ENCODE results near the gene HEMK1.
A peak's percentile ranks its signal among the peaks of the same experiment; 100 is the strongest.

Gene HEMK1

DNA sequence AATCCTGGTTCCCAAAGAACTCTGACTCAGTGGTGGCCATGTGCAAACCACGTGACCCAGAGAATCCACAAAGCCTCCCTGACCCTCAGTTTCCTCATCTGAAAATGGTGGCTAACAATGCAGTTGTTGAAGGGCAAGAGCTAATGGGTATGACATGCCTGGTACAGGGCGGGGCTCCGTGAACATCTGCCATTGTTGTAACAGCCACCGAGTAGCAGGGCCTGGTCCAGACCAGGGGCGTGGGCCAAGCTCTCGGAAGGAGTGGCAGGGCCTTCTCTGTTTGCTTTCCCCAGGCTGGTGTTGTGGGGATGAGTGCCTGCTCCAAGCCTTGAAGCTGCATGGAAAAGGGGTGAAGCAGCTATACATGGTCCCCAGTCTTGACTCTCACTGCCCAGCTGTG, 61.1 kb downstream of the HEMK1 start:
- peak overlapping the region; percentile 86 for H3K27ac ChIP-seq
- no peak for DNase-seq (ENCODE audit: low read depth, low spot score)

GRCh38 chr3:50630877-50631276, 61.6 kb downstream of the HEMK1 start:
- DNase-seq (ENCODE audit: low read depth, low spot score), result no peak
- H3K27ac ChIP-seq, result peak overlapping the region; percentile 86

DNA sequence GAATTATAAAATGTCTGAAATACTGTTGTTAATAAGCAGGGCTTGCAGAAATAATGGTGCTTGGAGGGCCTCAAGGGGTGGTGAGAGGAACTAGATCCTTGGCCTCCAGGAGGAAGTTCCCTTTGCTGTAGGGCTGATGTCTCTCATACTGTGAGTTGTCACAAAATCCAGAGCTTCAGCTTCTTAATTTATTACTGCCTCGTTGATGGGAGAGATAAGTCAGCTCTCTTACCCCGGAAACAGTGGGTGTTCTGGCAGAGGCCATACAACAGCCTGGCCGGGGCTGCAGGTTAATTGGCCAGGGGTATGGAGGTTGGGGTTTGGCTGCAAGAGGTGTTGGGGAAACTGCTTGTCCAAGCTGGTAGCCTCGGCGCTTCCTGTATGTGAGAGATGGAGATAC, 63.1 kb downstream of the HEMK1 start:
- DNase-seq (ENCODE audit: low read depth, low spot score), result no peak
- H3K27ac ChIP-seq, result peak overlapping the region; percentile 86

GRCh38 chr3:50633230-50633790, 64.0 kb downstream of the HEMK1 start:
- H3K27ac ChIP-seq, result peak overlapping the region; percentile 9
- no peak for DNase-seq (ENCODE audit: low read depth, low spot score)

GRCh38 chr3:50635066-50635465, 65.7 kb downstream of the HEMK1 start:
- no peak for DNase-seq (ENCODE audit: low read depth, low spot score)

DNA sequence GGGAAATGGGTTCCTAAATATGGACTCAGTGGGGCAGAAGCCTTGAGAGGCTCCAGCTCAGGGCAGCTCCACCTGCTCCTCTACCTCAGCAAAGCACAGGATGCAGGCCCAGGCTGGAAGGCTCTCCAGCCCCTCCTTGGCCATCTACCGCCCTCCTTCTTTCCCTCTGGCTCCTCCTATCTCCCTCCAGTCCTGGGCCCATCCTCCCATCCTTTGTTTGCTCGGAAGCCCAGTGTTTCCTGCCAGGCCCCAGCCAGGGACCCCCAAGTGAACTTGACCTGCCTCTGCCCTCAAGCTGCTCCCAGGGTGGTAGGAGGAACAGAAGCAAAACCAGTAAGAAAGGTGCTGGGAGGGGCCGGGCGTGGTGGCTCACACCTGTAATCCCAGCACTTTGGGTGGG, 67.7 kb downstream of the HEMK1 start:
- DNase-seq (ENCODE audit: low read depth, low spot score), result no peak
- no peak overlapping the region for H3K27ac ChIP-seq

More at GRCh38 chr3:50635066-50635465, 65.7 kb downstream of the HEMK1 start:
- no peak overlapping the region for H3K27ac ChIP-seq

DNA sequence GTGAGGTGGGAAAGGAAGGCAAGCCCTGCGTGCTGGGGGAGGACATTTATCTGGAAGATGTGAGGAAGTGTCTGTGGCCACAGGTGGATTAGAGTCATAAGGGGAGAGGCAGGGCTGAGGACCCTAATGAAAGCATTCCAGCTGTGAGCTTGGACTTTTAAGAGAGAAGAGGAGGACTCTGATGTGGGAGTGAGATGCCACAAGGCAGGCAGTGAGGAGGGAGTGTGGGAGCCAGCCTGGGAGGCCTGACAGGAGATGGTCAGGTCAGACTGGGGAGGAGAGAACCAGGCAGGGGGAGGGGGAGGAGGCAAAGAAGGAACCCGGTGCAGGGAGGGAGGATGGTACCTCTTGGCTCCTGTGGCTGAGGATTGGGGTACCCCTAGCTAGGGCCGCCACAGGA, 68.6 kb downstream of the HEMK1 start:
- H3K27ac ChIP-seq, result peak overlapping the region; percentile 37

GRCh38 chr3:50639055-50639494, 69.8 kb downstream of the HEMK1 start:
- no peak for DNase-seq (ENCODE audit: low read depth, low spot score)
- H3K27ac ChIP-seq, result peak overlapping the region; percentile 37

More for the DNA sequence above, 68.6 kb downstream of the HEMK1 start:
- no peak for DNase-seq (ENCODE audit: low read depth, low spot score)

DNA sequence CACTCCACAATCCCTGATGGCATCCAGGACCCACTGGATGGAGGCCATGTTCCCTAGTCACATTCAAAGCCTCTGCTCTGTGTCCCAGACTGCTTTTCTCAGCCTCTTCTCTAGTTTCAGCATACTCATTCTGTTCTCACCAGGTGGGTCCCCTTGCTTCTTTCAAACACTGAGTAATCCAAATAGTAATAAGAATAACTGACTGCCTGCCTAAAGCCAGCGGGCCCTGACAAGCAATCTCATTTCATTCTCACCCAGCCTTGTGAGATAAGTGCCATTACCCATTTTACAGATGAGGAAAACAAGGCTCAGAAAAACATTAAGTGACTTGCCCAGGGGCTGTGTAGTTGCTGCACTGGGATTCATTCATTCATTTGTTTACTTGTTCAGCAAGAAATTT, 73.1 kb downstream of the HEMK1 start:
- no peak for DNase-seq (ENCODE audit: low read depth, low spot score)
- no peak overlapping the region for H3K27ac ChIP-seq

DNA sequence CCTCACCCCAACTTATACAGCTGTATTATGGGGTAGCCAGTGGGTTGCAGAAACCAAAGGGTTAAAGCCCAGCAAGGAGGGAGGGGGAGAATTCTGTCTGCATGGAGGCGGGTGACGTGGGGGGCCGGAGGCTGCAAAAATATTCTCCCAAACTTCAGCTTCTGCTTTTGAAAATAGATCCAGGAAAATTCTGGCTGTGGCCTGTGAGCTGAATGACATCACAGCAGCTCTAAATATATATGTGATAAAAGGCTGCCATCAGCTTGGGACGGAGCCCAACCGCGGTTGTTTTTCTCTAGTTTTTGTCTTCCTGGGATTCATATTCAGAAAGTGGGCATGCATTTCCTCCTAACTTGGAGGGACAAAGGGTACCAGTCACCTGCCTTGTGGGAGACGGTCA, 75.2 kb downstream of the HEMK1 start:
- H3K27ac ChIP-seq, result no peak overlapping the region
- no peak for DNase-seq (ENCODE audit: low read depth, low spot score)

GRCh38 chr3:50645378-50645777, 76.1 kb downstream of the HEMK1 start:
- no peak for DNase-seq (ENCODE audit: low read depth, low spot score)

More at GRCh38 chr3:50645378-50645777, 76.1 kb downstream of the HEMK1 start:
- H3K27ac ChIP-seq, result no peak overlapping the region
